ENCODE measurements around the gene FAM174C.

DNA sequence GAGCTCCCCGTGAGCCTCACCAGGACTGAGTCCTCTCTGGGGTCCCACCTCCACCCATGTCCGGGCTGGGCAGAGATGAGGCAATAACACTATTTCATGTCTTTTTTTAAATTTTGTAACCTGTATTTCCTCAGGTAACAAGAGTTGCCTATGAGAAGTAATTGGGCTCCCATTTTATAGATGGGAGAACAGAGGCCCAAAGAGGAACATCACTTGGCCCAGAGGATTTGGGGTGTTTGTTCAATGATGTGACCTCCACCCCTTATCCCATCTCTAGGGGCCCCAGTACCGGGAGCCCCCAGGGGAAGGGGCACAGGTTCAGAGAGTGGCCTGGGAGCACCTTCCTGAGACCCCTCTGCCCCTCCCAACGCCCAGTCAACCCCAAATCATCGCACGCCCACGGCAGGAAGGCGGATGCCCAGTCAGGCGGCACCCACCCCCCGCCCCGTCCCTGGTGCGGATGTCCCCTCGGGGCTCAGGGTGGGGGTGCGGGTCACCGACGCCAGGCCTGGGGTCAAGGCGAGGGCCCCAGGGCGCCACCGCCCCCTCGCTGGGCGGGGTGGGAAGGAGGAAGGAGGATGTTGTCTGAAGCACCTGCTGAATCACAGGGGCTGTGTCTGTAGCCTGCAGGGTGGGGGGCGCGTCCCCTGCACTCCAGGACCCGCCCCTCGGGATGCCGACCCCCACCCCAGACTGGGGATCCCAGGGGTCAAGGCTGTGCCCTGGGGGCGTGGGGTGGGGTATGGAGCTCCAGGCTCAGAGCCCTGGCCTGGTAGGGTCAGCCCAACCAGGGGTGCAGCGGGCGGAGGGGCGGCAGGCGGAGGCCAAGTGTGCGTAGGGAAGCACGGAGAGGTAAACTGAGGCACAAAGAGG lies 15.2 kb upstream of the FAM174C start:
- no peak for TF ChIP-seq CBX5 (IDR thresholded peaks at IDR 0.05; ENCODE audit: low read depth, low read length)
- no peak for TF ChIP-seq CHD2 (IDR thresholded peaks at IDR 0.05; ENCODE audit: low read length)
- no peak for TF ChIP-seq CREB1 (IDR thresholded peaks at IDR 0.05)

Data from H1 (cell line).